K562 (cell line): ENCODE results near the gene ASPG. TPM values are rescaled to one million over a fixed set of nuclear protein-coding genes. Genes with fewer than 3 reads are reported as not detected.

ENCODE experiments used
- ATAC-seq: fragments of 200-7000 bp; cut with Tn5 transposase; 3 replicates; pipeline ENCODE4 v1.9.1; 2020; ENCODE audit warnings: moderate library complexity
- BruUV-seq: library from RNA; stranded (reverse); fragments of 400-500 nt; replicated peaks from 2 replicates; lab custom pipeline; 2021; lab: Mats Ljungman, UMichigan
- CTCF ChIA-PET: fragments of 300-600 bp; formaldehyde crosslinking; extraction: SDS; loops from one replicate; lab custom pipeline; 2021; ENCODE audit warnings: low intra/inter-chr PET ratio; lab: Yijun Ruan, JAX
- POLR2A ChIA-PET: fragments of 300-600, 350-650 bp; sonication (Branson Sonifier 250); formaldehyde crosslinking; extraction: SDS; loops from one replicate; lab custom pipeline; 2021; ENCODE audit warnings: antibody characterized with exemption, inconsistent platforms; lab: Yijun Ruan, JAX
- DNase-seq, 4 experiments: peaks; one replicate each; pipeline versions ENCODE4 v3.0.0 to v3.0.0-alpha.2; 2011 to 2018; ENCODE audit warnings: low spot score in 3 of 4, mixed read lengths in 3 of 4; ENCODE audit errors: extremely low read depth in 1 of 4
- FAIRE-seq: peaks from 2 replicates; lab custom pipeline; 2011; peaks lifted over from hg19 to GRCh38; lab: Jason Lieb, UNC
- H2AFZ ChIP-seq: 2 replicates; pipeline ENCODE4 v1.6.0; 2011; ENCODE audit warnings: low read depth, low read length, control low read depth, inconsistent platforms
- H3K27ac ChIP-seq: fragments of 200-600 bp; 3 replicates; pipeline ENCODE4 v1.8.0; 2011; ENCODE audit warnings: low read depth, mild to moderate bottlenecking, control low read depth, inconsistent platforms, low read length, moderate library complexity, mixed read lengths; ENCODE audit errors: extremely low read depth
- H3K27me3 ChIP-seq, 2 experiments: fragments of 300-600 bp in 1 of 2; 2 replicates in 1 of 2; 3 replicates in 1 of 2; pipeline versions ENCODE4 v1.6.0 to v1.8.0; 2011; ENCODE audit warnings: inconsistent platforms in 2 of 2, low read length in 2 of 2, mild to moderate bottlenecking in 1 of 2, mixed read lengths in 1 of 2, moderate library complexity in 1 of 2; ENCODE audit not compliant: control insufficient read depth in 2 of 2, insufficient read depth in 2 of 2
- H3K36me3 ChIP-seq: fragments of 300-600 bp; 3 replicates; pipeline ENCODE4 v1.8.0; 2011; ENCODE audit warnings: mild to moderate bottlenecking, low read length, inconsistent platforms; ENCODE audit not compliant: control insufficient read depth, insufficient read depth
- H3K4me1 ChIP-seq, 2 experiments: fragments of 200-600 bp in 1 of 2; replicated peaks in 1 of 2; 2 replicates in 1 of 2; 3 replicates in 1 of 2; pipeline versions ENCODE4 v1.5.1 to v1.8.0; 2011; ENCODE audit warnings: inconsistent platforms in 2 of 2, low read length in 2 of 2, mild to moderate bottlenecking in 1 of 2, mixed read lengths in 1 of 2, moderate library complexity in 1 of 2; ENCODE audit not compliant: control insufficient read depth in 2 of 2, insufficient read depth in 2 of 2
- H3K4me2 ChIP-seq: 2 replicates; pipeline ENCODE4 v1.6.1; 2011; ENCODE audit warnings: low read length, control low read depth, inconsistent platforms, mixed read lengths; ENCODE audit not compliant: insufficient read depth
- H3K4me3 ChIP-seq: fragments of 200-600 bp; sonication (generic), shearing (Covaris generic); 2 replicates; pipeline ENCODE4 v1.5.1; 2016; ENCODE audit warnings: control low read depth, inconsistent platforms
- H3K79me2 ChIP-seq: fragments of 200-600 bp; 3 replicates; pipeline ENCODE4 v1.8.0; 2011; ENCODE audit warnings: low read length, inconsistent platforms; ENCODE audit not compliant: control insufficient read depth, insufficient read depth
- H3K9ac ChIP-seq, 2 experiments: 2 replicates each; pipeline versions ENCODE4 v1.6.0 to v1.6.1; 2011; ENCODE audit warnings: low read depth in 2 of 2, low read length in 2 of 2, control low read depth in 1 of 2, inconsistent platforms in 1 of 2, mild to moderate bottlenecking in 1 of 2, mixed read lengths in 1 of 2; ENCODE audit not compliant: insufficient read depth in 1 of 2
- H3K9me1 ChIP-seq: one replicate; pipeline ENCODE4 v1.6.0; 2011; ENCODE audit warnings: inconsistent platforms, mild to moderate bottlenecking, low read length, moderate library complexity; ENCODE audit not compliant: control insufficient read depth, insufficient read depth
- H3K9me3 ChIP-seq: replicated peaks from 2 replicates; pipeline ENCODE4 v1.5.1; 2011; ENCODE audit warnings: low read depth, low read length, inconsistent platforms; ENCODE audit not compliant: control insufficient read depth, insufficient read depth
- H4K20me1 ChIP-seq: replicated peaks from 2 replicates; pipeline ENCODE4 v1.6.1; 2011; ENCODE audit warnings: low read length, inconsistent platforms, mixed read lengths; ENCODE audit not compliant: control insufficient read depth, insufficient read depth
- CBX8 ChIP-seq: fragments of 200-600 bp; sonication (generic); IDR thresholded peaks from 2 replicates; pipeline ENCODE4 v1.6.1; 2012; ENCODE audit warnings: borderline replicate concordance, mixed run types, low read depth, mild to moderate bottlenecking, moderate library complexity, mixed read lengths, low read length, control low read depth, inconsistent platforms; ENCODE audit not compliant: poor library complexity, severe bottlenecking; ENCODE audit errors: extremely low read depth
- CHD4 ChIP-seq: fragments of 200-600 bp; sonication (generic); IDR thresholded peaks from 3 replicates; pipeline ENCODE4 v1.6.1; 2012; ENCODE audit warnings: low read depth, mild to moderate bottlenecking, mixed read lengths, low read length, inconsistent platforms; ENCODE audit not compliant: insufficient read depth, insufficient replicate concordance, poor library complexity, severe bottlenecking
- KAT7 ChIP-seq: sonication (generic); formaldehyde crosslinking; IDR thresholded peaks from 2 replicates; pipeline ENCODE4 v1.8.0; 2022; ENCODE audit warnings: missing genetic modification reagents, mild to moderate bottlenecking, borderline replicate concordance
- LEF1 ChIP-seq: fragments of 450-650 bp; IDR thresholded peaks from 2 replicates; pipeline ENCODE4 v1.6.1; 2016; ENCODE audit warnings: mild to moderate bottlenecking
- MAFF ChIP-seq: IDR thresholded peaks from 2 replicates; pipeline ENCODE4 v1.6.1; 2012; ENCODE audit warnings: low read length, improper control_type of control experiment
- WGBS: fragments of 100-300 bp; shearing (Covaris generic); methylation state at CpG from one replicate; pipeline ENCODE4 v1.1.6; 2016; ENCODE audit warnings: low coverage, mixed read lengths; ENCODE audit not compliant: insufficient coverage; ENCODE audit errors: missing lambda C conversion rate; 5-methylcytosine and 5-hydroxymethylcytosine counted together
- in situ Hi-C: fragments of 300-500 bp; cut with MboI; formaldehyde crosslinking; loops from 4 replicates; pipeline ENCODE4 v1.15.0; 2018; ENCODE audit warnings: inconsistent platforms, mixed read lengths
- intact Hi-C: fragments of 100-400 bp; cut with micrococcal nuclease; formaldehyde crosslinking; loops from 2 replicates; pipeline ENCODE4 v1.14.2; 2022
- polyA plus RNA-seq, 8 experiments: library from polyadenylated mRNA; depleted of rRNA in 4 of 8; stranded (reverse) in 5 of 8; unstranded in 3 of 8; fragments of >200 nt; fragmentation: Nextera tagmentation in 2 of 8; fragmentation: Illumina TruSeq in 1 of 8; extraction: Ambion mirVana in 2 of 8; extraction: Trizol in 1 of 8; gene quantifications; 2 replicates each; pipeline versions ENCODE4 v1.2.1 to v1.2.3, GENCODE V29; 2011 to 2014; ENCODE audit warnings: inconsistent platforms in 1 of 8, missing spikeins in 1 of 8
- total RNA-seq, 7 experiments: library from RNA; depleted of rRNA in 6 of 7; stranded (reverse); fragments of >200 nt in 6 of 7; fragmentation: Illumina TruSeq in 2 of 7; extraction: Trizol in 2 of 7; gene quantifications; 2 replicates each; pipeline versions ENCODE4 v1.2.1 to v1.2.3, GENCODE V29; 2011 to 2021; ENCODE audit warnings: low replicate concordance in 1 of 7

Gene ASPG
- total and polyA plus RNA-seq, 9 of the 15 experiments (the other 6 are each of a cell fraction or from before 2014, with no cell fraction given): 0.18 TPM; not detected in 8

DNA sequence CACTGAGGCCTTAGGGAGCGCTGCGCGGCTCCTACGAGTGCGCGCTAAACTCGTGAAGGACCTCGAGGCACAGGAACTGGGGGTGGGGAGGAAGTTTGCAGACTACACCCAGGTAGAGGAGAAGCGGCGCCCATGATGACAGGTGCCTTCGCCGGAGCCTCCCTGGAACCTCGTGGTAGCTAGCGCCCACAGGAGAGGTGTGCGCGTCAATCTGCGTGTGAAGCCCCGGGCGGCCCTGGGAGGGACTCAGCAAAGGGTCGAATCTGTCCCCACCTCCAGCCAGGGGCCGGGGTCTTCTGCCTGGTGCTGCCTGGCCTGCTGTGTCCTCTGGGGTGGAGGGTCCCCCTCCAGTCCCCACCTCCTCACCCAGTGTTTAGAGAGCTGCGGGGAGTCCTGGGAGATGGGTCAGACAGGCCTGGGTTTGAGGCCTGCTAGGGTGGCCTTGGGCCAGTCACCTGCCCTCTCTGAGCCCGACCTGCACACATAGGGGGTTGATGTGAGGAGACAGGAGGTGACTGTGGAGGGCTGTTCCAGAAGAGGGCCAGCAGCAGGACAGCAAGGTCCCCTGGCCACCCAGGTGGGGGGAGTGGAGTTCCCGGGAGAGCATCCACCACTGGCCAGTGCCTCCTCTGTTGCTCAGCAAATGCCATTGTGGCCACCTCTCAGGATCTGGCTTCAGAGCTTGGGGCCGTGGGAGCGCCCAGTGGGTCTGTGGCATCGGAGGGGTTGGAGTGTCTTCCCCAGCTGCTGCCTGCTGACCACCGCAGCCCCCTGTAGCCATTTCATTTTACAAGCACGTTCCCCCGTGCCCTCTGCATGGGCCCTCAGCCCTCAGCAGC is 32.7 kb downstream of the ASPG start (continued):
- TF ChIP-seq CBX8 (no peak), CHD4 (no peak)

DNA sequence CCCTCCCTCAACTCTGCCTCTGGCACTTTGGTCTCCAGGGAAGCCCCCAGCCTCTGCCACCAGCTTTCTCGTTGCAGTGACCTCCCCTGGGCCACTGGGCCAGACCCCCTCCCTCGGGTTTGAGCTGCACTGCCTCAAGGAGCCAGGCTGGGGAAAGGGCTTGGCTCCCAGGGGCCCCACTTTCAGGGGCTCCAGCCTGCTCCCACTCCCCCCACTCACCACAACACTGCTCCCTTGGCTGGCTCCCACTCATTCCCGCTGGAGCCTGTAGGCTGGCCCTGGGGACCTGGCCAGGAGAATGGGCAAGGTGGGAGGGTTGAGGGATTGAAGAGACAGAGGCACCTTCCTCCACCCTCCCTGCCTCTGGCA is 33.6 kb downstream of the ASPG start:
- TF ChIP-seq KAT7 (no peak), LEF1 (no peak), MAFF (no peak)
- H3K4me1 ChIP-seq: no peaks in the 10 kb centered on the region
- no peaks in the 10 kb centered on the region for H3K9me1 ChIP-seq
- H3K4me3 ChIP-seq: no peak overlapping the region
- intact Hi-C loops (no loop called here), in situ Hi-C loops (no loop called here)
- H3K27me3 ChIP-seq: no peaks in the 10 kb centered on the region
- no peaks in the 10 kb centered on the region for H4K20me1 ChIP-seq
- no peak for ATAC-seq
- no peak for DNase-seq
- FAIRE-seq: no peak
- WGBS: 3% methylated on average over 3 of the region's 3 CpGs
- ChIA-PET POLR2A (interaction anchor here (0.6 kb wide), 1 partner anchor 382 kb away, joined by 3 read pairs; no protein-coding TSS in a partner anchor), CTCF (no interaction called here)
- no peaks in the 10 kb centered on the region for H3K79me2 ChIP-seq
- no peaks in the 10 kb centered on the region for H3K36me3 ChIP-seq
- no peak overlapping the region for H3K4me2 ChIP-seq
- no peak overlapping the region for H2AFZ ChIP-seq
- BruUV-seq: no TSS peak
- H3K9ac ChIP-seq: no peak overlapping the region
- no peak overlapping the region for H3K27ac ChIP-seq
- no peaks in the 10 kb centered on the region for H3K9me3 ChIP-seq
